ENCODE data around the gene SLC25A43.
"Not testable (repeated sequence)": the region's sequence is repeated elsewhere in the genome, so short reads cannot be mapped to it uniquely, and the experiment has no call there.

DNA sequence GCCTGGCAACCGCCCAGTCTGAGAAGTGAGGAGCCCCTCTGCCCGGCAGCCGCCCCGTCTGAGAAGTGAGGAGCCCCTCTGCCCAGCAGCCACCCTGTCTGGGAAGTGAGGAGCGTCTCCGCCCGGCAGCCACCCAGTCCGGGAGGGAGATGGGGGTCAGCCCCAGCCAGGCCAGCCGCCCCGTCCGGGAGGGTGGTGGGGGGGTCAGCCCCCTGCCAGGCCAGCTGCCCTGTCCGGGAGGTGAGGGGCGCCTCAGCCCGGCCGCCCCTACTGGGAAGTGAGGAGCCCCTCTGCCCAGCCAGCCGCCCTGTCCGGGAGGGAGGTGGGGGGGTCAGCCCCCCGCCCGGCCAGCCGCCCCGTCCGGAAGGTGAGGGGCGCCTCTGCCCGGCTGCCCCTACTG, 37.1 kb upstream of the SLC25A43 start:
- TF ChIP-seq, protein P1, sequence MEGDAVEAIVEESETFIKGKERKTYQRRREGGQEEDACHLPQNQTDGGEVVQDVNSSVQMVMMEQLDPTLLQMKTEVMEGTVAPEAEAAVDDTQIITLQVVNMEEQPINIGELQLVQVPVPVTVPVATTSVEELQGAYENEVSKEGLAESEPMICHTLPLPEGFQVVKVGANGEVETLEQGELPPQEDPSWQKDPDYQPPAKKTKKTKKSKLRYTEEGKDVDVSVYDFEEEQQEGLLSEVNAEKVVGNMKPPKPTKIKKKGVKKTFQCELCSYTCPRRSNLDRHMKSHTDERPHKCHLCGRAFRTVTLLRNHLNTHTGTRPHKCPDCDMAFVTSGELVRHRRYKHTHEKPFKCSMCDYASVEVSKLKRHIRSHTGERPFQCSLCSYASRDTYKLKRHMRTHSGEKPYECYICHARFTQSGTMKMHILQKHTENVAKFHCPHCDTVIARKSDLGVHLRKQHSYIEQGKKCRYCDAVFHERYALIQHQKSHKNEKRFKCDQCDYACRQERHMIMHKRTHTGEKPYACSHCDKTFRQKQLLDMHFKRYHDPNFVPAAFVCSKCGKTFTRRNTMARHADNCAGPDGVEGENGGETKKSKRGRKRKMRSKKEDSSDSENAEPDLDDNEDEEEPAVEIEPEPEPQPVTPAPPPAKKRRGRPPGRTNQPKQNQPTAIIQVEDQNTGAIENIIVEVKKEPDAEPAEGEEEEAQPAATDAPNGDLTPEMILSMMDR (IDR thresholded peaks at IDR 0.05) = not testable (repeated sequence)
- not testable (repeated sequence) for TF ChIP-seq POLR2A (IDR thresholded peaks at IDR 0.05)

Data from uterus (tissue), 2 donors.